ENCODE results near the gene HOXC9. TPM values are rescaled to one million over a fixed set of nuclear protein-coding genes. Genes with fewer than 3 reads are reported as not detected.

HOXC9 gene
- total and polyA plus RNA-seq, 9 of the 15 experiments (the other 6 are each of a cell fraction or from before 2014, with no cell fraction given), result 1.1 to 10.5 (median 9.3) TPM

DNA sequence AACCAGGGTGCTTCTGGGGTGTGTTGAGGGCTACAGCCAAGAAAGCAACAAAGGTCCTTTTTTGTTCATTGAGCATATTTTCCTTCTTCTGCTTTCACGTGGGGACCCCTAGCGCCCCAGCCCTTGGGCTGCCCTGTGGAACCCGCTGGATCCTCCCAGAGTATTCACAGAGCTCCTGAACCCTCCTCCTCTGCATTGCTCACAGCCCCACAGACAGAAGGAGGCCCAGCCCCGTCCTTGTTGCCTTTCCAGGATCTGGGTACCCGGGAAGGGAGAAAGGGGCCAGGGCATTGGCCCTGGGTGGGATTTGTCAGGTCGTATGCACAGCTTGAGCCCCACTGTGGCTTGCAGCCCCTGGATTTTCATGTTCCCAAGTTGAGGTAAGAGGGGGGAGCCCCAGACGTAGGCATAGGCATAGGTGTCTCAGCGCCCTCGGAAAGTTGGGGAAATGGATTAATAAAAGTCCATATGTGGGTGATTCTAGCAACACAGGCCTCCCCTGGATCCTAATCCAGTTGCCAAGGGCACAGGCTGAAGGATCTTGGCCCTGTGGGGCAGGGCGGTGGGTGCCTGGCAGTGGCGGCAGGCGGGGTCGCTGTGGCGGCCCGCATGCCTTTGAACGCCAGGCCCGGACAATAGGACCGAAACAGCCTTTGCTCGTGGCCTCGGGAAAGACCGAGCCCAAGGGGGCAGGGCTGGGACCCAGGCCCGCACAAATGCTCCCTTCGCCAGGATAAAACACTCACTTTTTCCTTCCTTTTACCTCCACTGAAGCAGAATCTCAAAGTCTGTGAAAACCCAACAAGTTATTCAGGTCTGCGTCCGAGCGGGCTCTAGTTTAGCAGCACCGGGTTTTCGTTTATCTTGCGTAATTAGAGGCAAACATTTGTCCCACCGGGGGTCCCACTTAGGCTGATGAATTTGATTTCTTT is 18.1 kb upstream of the HOXC9 start:
- Histone ChIP-seq H3K36me3 (ENCODE audit: control insufficient read depth, insufficient read depth, low read length) (no peaks in the 10 kb centered on the region), H3K9me1 (ENCODE audit: control insufficient read depth, insufficient read depth, low read length) (no peaks in the 10 kb centered on the region), H3K27me3 (ENCODE audit: control insufficient read depth in 2 of 2, insufficient read depth in 2 of 2, low read length in 2 of 2) (peaks cover 28 to 31% of the 10 kb centered on the region in 2 experiments), H3K79me2 (ENCODE audit: control insufficient read depth, insufficient read depth, low read length) (no peaks in the 10 kb centered on the region), H3K9me3 (replicated peaks; ENCODE audit: control insufficient read depth, insufficient read depth, low read depth, low read length) (no peaks in the 10 kb centered on the region), H3K27ac (ENCODE audit: extremely low read depth, low read depth, low read length) (no peak overlapping the region), H3K4me1 (replicated peaks in 1 of 2; ENCODE audit: control insufficient read depth in 2 of 2, insufficient read depth in 2 of 2, low read length in 2 of 2) (peaks cover 2 to 31% of the 10 kb centered on the region in 2 experiments; a peak in 2 of 5 replicates), H2AFZ (ENCODE audit: low read depth, low read length) (no peak overlapping the region), H4K20me1 (replicated peaks; ENCODE audit: control insufficient read depth, insufficient read depth, low read length) (no peaks in the 10 kb centered on the region; the same call in 1 of the 2 replicates), H3K9ac (ENCODE audit: insufficient read depth in 1 of 2, low read depth in 2 of 2, low read length in 2 of 2) (no peak overlapping the region), H3K4me3 (no peak overlapping the region), H3K4me2 (ENCODE audit: insufficient read depth, low read length) (no peak overlapping the region)
- no peak for DNase-seq (ENCODE audit: extremely low read depth in 1 of 4, low spot score in 3 of 4)
- in situ Hi-C loops (cut with MboI) (loop anchor here (10.0 kb wide), 1 partner anchor 383 kb away; the partner anchor contains the start of gene GPR84), intact Hi-C loops (cut with micrococcal nuclease) (loop anchor here (10.0 kb wide), 1 partner anchor 383 kb away; the partner anchor contains the start of gene GPR84)
- ChIA-PET POLR2A (interaction anchor here (1.0 kb wide), 1 partner anchor 9 kb away, joined by 5 read pairs; no protein-coding TSS in a partner anchor), CTCF (ENCODE audit: low intra/inter-chr PET ratio) (no interaction called here)
- 51% methylated on average over 29 of the region's 30 CpGs for WGBS (ENCODE audit: insufficient coverage, low coverage, missing lambda C conversion rate)
- no TSS peak for BruUV-seq (replicated peaks)
- ATAC-seq, result peak; percentile 19; the same call in 2 of the 3 replicates
- TF ChIP-seq RAD21 (CRISPR knock-in tag; conservative IDR thresholded peaks at IDR 0.05 in 1 of 2, IDR thresholded peaks at IDR 0.05 in 1 of 2) (peak in 1 of 2 experiments; percentile 22; a peak in 2 of 4 replicates), CTCF (IDR thresholded peaks at IDR 0.05 in 2 of 3, conservative IDR thresholded peaks at IDR 0.05 in 1 of 3; ENCODE audit: insufficient read depth in 2 of 3, low read depth in 1 of 3, low read length in 3 of 3) (0 out of 6 replicates have a peak, but pooled peaks of 2 of the 3 experiments have one; percentile 15 to 18)
- TF ChIP-seq, protein P1, sequence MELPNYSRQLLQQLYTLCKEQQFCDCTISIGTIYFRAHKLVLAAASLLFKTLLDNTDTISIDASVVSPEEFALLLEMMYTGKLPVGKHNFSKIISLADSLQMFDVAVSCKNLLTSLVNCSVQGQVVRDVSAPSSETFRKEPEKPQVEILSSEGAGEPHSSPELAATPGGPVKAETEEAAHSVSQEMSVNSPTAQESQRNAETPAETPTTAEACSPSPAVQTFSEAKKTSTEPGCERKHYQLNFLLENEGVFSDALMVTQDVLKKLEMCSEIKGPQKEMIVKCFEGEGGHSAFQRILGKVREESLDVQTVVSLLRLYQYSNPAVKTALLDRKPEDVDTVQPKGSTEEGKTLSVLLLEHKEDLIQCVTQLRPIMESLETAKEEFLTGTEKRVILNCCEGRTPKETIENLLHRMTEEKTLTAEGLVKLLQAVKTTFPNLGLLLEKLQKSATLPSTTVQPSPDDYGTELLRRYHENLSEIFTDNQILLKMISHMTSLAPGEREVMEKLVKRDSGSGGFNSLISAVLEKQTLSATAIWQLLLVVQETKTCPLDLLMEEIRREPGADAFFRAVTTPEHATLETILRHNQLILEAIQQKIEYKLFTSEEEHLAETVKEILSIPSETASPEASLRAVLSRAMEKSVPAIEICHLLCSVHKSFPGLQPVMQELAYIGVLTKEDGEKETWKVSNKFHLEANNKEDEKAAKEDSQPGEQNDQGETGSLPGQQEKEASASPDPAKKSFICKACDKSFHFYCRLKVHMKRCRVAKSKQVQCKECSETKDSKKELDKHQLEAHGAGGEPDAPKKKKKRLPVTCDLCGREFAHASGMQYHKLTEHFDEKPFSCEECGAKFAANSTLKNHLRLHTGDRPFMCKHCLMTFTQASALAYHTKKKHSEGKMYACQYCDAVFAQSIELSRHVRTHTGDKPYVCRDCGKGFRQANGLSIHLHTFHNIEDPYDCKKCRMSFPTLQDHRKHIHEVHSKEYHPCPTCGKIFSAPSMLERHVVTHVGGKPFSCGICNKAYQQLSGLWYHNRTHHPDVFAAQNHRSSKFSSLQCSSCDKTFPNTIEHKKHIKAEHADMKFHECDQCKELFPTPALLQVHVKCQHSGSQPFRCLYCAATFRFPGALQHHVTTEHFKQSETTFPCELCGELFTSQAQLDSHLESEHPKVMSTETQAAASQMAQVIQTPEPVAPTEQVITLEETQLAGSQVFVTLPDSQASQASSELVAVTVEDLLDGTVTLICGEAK (IDR thresholded peaks at IDR 0.05), result no peak
- TF ChIP-seq, protein P1 (CRISPR knock-in tag; IDR thresholded peaks at IDR 0.05), result no peak
- FAIRE-seq, result no peak
